ENCODE data around the gene NOP53.

DNA sequence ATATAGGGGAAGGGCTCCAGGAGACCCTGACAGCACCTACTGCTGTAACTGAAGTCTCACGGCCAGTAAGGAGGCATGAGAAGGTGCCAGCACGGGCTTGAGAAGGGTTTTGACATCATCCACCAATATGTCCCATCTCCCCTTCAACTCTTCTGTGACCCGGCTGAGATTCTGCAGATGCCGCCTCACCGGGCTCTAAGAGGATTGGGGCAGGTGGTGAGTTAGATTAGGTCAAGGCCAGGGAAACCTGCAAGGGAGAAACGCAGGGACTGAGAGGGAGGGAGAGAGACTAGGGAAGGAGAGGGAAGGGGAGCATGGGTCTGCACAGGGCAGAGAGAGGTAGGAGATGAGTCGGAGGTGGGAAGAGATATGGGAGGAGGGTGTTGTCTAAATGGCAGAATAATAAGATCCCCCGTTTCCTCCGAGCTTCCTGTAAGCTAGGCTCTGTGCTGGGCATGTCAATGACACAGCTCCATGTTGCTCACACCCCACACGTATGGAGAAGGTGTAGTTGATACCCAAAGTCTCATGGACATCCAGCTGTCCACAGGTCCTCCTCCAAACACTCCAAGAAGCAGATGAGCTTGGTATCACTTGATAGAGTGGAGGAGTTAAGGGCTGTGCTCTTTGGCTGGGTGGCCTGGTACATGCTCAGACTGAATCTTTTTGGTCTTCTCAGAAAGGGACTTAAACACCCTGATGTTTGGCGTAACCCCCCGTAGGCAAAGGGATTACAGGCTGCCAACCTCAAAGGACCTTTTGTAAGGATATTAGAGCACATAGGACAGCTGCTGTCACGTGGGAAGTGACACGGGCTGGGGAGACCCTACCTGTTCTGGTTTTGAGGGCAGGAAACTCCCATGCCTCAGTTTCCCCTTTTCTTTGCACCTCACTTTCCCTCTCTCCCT is 52.9 kb downstream of the NOP53 start:
- TF ChIP-seq MAX (IDR thresholded peaks at IDR 0.05; ENCODE audit: insufficient read depth, insufficient read length) (no peak), CTCF (IDR thresholded peaks at IDR 0.05; ENCODE audit: extremely low read depth in 1 of 2, insufficient read depth in 1 of 2, low read depth in 1 of 2, low read length in 2 of 2) (no peak), POLR2AphosphoS5 (IDR thresholded peaks at IDR 0.05; ENCODE audit: insufficient read depth, low read depth, low read length) (no peak)

Measured in endothelial cell of umbilical vein (primary cell).